ENCODE results near the gene ETV2. TPM values are rescaled to one million over a fixed set of nuclear protein-coding genes. Genes with fewer than 3 reads are reported as not detected.
A peak's percentile ranks its signal among the peaks of the same experiment; 100 is the strongest.
"Not testable (repeated sequence)": the region's sequence is repeated elsewhere in the genome, so short reads cannot be mapped to it uniquely, and the experiment has no call there.

ETV2 gene
- total RNA-seq, 1 donor: 0.36 TPM

DNA sequence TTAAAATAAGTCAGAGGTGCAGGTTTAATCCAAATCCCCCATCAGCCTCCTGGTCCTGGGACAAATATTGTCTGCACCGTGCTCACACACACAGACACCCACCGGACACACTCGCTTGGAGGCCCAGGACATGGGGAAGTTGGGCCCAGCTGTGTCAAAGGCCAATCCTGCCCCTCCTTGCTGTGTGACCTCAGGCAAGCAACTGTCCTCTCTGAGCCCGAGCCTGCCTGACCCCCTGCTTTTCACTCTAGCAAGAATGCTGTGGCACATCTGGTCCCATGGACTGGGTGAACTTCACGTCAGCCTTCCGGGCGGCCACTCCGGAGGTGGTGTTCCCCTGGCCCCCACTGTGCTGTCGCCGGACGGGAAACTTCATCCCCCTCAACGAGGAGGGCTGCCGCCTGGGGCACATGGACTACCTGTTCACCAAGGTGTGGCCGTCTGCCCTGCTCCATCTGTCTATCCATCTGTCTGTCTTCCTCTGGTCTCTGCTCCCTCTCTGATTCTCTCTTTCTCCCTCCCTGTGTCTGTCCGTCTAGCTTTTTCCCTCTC is 34.1 kb downstream of the ETV2 start:
- Histone ChIP-seq H3K4me1 (ENCODE audit: insufficient read depth, low read length) (no peaks in the 10 kb centered on the region), H2AFZ (ENCODE audit: low read length) (no peak overlapping the region), H3K27me3 (ENCODE audit: insufficient read depth, low read length) (peaks cover 2% of the 10 kb centered on the region), H3K27ac (ENCODE audit: low read depth, low read length) (no peak overlapping the region), H3K79me2 (ENCODE audit: insufficient read depth, low read length) (no peaks in the 10 kb centered on the region), H3K4me3 (ENCODE audit: insufficient read depth, low read length) (no peak overlapping the region), H3K9me3 (ENCODE audit: low read depth, low read length) (no peaks in the 10 kb centered on the region), H4K20me1 (ENCODE audit: insufficient read depth, low read length) (no peaks in the 10 kb centered on the region), H3K4me2 (ENCODE audit: insufficient read depth, low read length) (no peak overlapping the region), H3K36me3 (ENCODE audit: insufficient read depth, low read length) (no peaks in the 10 kb centered on the region)
- TF ChIP-seq, protein P1, sequence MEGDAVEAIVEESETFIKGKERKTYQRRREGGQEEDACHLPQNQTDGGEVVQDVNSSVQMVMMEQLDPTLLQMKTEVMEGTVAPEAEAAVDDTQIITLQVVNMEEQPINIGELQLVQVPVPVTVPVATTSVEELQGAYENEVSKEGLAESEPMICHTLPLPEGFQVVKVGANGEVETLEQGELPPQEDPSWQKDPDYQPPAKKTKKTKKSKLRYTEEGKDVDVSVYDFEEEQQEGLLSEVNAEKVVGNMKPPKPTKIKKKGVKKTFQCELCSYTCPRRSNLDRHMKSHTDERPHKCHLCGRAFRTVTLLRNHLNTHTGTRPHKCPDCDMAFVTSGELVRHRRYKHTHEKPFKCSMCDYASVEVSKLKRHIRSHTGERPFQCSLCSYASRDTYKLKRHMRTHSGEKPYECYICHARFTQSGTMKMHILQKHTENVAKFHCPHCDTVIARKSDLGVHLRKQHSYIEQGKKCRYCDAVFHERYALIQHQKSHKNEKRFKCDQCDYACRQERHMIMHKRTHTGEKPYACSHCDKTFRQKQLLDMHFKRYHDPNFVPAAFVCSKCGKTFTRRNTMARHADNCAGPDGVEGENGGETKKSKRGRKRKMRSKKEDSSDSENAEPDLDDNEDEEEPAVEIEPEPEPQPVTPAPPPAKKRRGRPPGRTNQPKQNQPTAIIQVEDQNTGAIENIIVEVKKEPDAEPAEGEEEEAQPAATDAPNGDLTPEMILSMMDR (IDR thresholded peaks at IDR 0.05; ENCODE audit: extremely low read depth, low read depth, low read length): no peak
- DNase-seq (ENCODE audit: insufficient read length, low spot score, missing footprints): peak; percentile 18

DNA sequence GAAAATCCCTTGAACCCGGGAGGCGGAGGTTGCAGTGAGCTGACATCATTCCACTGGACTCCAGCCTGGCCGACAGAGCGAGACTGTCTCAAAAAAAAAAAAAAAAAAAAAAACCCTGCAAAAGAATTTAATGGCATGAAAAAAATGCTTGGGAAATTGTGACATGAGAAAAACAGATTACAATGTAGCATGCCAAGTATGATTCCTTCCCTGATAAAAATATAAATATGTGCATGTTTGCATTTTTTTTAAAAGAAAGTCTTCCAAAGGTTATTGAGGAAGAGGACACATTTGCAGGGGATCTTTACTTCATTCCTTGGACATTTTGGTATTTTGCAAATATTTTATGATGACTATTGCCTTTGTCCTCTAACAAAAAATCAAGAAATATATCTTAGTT is 48.3 kb downstream of the ETV2 start:
- Histone ChIP-seq H3K9me3 (ENCODE audit: low read depth, low read length) (no peaks in the 10 kb centered on the region), H2AFZ (ENCODE audit: low read length) (no peak overlapping the region), H4K20me1 (ENCODE audit: insufficient read depth, low read length) (no peaks in the 10 kb centered on the region), H3K36me3 (ENCODE audit: insufficient read depth, low read length) (no peaks in the 10 kb centered on the region), H3K27ac (ENCODE audit: low read depth, low read length) (no peak overlapping the region), H3K79me2 (ENCODE audit: insufficient read depth, low read length) (no peaks in the 10 kb centered on the region), H3K4me1 (ENCODE audit: insufficient read depth, low read length) (no peaks in the 10 kb centered on the region), H3K27me3 (ENCODE audit: insufficient read depth, low read length) (no peaks in the 10 kb centered on the region), H3K4me3 (ENCODE audit: insufficient read depth, low read length) (no peak overlapping the region), H3K4me2 (ENCODE audit: insufficient read depth, low read length) (no peak overlapping the region)
- TF ChIP-seq, protein P1 (IDR thresholded peaks at IDR 0.05; ENCODE audit: extremely low read depth, low read depth, low read length): no peak
- DNase-seq (ENCODE audit: insufficient read length, low spot score, missing footprints): no peak

DNA sequence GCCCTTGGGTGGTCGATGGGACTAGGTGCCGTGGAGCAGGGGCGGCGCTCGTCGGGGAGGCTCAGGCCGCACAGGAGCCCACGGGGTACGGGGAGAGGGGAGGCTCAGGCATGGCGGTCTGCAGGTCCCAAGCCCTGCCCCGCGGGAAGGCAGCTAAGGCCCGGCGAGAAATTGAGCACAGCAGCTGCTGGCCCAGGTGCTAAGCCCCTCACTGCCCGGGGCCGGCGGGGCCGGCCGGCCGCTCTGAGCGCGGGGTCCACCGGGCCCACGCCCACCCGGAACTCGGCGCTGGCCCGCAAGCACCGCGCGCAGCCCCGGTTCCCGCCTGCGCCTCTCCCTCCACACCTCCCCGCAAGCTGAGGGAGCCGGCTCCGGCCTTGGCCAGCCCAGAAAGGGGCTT is 49.6 kb downstream of the ETV2 start:
- not testable (repeated sequence) for H3K4me1 ChIP-seq (ENCODE audit: insufficient read depth, low read length); H2AFZ ChIP-seq (ENCODE audit: low read length); H3K4me2 ChIP-seq (ENCODE audit: insufficient read depth, low read length); H3K27ac ChIP-seq (ENCODE audit: low read depth, low read length); H3K4me3 ChIP-seq (ENCODE audit: insufficient read depth, low read length); H3K79me2 ChIP-seq (ENCODE audit: insufficient read depth, low read length); H3K27me3 ChIP-seq (ENCODE audit: insufficient read depth, low read length); H3K36me3 ChIP-seq (ENCODE audit: insufficient read depth, low read length); H3K9me3 ChIP-seq (ENCODE audit: low read depth, low read length); DNase-seq (ENCODE audit: insufficient read length, low spot score, missing footprints); H4K20me1 ChIP-seq (ENCODE audit: insufficient read depth, low read length)

DNA sequence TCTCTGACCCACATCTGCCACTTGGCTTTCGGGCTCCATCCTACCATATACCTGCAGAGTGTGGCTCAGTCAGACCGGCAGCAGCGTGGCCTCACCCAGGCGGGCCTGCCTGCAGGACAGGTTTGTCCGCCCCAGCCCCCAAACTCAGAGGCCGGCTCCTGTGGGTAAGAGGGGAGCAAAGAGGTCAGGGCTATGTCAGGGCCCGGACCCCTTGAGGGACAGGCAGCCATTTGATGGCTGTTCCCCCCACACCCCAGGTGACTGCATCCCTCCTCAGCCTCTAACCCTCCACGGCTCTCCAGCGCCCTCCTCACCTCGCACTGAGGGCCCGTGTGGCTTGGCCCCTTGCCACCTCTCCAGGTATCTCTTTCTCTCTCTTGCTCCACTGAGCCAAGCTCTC is 50.5 kb downstream of the ETV2 start:
- H3K4me2 ChIP-seq (ENCODE audit: insufficient read depth, low read length): no peak overlapping the region
- H3K9me3 ChIP-seq (ENCODE audit: low read depth, low read length): no peaks in the 10 kb centered on the region
- H3K4me3 ChIP-seq (ENCODE audit: insufficient read depth, low read length): no peak overlapping the region
- no peaks in the 10 kb centered on the region for H4K20me1 ChIP-seq (ENCODE audit: insufficient read depth, low read length)
- no peaks in the 10 kb centered on the region for H3K79me2 ChIP-seq (ENCODE audit: insufficient read depth, low read length)
- no peaks in the 10 kb centered on the region for H3K27me3 ChIP-seq (ENCODE audit: insufficient read depth, low read length)
- H3K36me3 ChIP-seq (ENCODE audit: insufficient read depth, low read length): no peaks in the 10 kb centered on the region
- no peak for DNase-seq (ENCODE audit: insufficient read length, low spot score, missing footprints)
- TF ChIP-seq, protein P1 (IDR thresholded peaks at IDR 0.05; ENCODE audit: extremely low read depth, low read depth, low read length): no peak
- H3K4me1 ChIP-seq (ENCODE audit: insufficient read depth, low read length): no peaks in the 10 kb centered on the region
- no peak overlapping the region for H3K27ac ChIP-seq (ENCODE audit: low read depth, low read length)
- no peak overlapping the region for H2AFZ ChIP-seq (ENCODE audit: low read length)

All from osteoblast (primary cell).